ENCODE results near the gene NRF1. TPM values are rescaled to one million over a fixed set of nuclear protein-coding genes. Genes with fewer than 3 reads are reported as not detected.

Gene NRF1
- total RNA-seq, 1 donor from 2014 or later, result 3.1 TPM

DNA sequence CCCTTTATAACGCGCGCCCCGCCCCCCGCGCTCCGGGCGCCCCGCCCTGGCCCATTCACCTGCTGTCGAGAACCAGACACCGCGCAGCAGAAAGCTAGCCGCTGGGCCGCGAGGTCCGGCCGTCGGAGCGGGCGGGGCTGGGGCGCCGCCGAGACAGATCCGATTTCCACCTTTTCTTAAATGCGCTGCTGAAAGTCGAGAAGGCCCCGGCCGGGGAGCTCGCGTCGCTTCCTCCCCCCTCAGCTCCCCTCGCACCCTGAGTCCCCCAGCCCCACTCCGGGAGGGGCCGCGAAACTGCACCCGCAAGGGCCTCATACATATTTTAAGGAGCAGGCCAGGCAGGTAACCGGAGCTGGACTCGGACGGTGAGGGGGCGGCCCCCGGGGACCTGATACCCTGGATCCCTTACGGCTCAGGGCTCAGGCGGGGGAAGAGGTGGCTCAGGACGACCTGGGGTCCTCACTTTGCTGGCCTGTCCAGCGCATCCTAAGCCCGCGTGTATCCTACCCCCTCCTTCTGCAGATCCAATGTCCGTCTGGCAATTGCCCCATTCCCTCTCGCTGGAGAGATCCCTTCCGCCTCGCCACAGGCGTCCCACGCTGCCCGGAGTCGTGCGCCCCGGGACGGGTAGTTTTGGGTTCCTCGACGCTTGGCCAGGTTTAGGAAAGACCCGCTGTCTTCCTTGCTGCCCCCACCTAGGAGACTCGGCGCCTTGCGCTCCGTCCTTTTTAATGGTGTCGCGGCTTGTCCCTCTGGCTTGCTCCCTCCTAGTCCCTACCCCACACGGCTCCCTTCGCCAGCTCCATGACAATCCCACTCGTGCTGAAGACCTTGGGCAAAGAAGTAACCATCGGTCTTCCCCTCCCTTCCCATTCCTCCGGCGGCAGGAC, 170.7 kb downstream of the NRF1 start:
- Histone ChIP-seq H3K27ac (no peak overlapping the region), H3K9me3 (no peaks in the 10 kb centered on the region), H3K4me3 (peak overlapping the region; percentile 13 to 14), H3K36me3 (no peaks in the 10 kb centered on the region), H3K27me3 (peaks cover 71% of the 10 kb centered on the region), H3K4me1 (peaks cover 29 to 54% of the 10 kb centered on the region in 2 donors)
- no peak for DNase-seq (ENCODE audit: low spot score in 2 of 2)
- TF ChIP-seq, protein P1, sequence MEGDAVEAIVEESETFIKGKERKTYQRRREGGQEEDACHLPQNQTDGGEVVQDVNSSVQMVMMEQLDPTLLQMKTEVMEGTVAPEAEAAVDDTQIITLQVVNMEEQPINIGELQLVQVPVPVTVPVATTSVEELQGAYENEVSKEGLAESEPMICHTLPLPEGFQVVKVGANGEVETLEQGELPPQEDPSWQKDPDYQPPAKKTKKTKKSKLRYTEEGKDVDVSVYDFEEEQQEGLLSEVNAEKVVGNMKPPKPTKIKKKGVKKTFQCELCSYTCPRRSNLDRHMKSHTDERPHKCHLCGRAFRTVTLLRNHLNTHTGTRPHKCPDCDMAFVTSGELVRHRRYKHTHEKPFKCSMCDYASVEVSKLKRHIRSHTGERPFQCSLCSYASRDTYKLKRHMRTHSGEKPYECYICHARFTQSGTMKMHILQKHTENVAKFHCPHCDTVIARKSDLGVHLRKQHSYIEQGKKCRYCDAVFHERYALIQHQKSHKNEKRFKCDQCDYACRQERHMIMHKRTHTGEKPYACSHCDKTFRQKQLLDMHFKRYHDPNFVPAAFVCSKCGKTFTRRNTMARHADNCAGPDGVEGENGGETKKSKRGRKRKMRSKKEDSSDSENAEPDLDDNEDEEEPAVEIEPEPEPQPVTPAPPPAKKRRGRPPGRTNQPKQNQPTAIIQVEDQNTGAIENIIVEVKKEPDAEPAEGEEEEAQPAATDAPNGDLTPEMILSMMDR (IDR thresholded peaks at IDR 0.05), result no peak
- intact Hi-C loops (cut with DNase I), result no loop called here

DNA sequence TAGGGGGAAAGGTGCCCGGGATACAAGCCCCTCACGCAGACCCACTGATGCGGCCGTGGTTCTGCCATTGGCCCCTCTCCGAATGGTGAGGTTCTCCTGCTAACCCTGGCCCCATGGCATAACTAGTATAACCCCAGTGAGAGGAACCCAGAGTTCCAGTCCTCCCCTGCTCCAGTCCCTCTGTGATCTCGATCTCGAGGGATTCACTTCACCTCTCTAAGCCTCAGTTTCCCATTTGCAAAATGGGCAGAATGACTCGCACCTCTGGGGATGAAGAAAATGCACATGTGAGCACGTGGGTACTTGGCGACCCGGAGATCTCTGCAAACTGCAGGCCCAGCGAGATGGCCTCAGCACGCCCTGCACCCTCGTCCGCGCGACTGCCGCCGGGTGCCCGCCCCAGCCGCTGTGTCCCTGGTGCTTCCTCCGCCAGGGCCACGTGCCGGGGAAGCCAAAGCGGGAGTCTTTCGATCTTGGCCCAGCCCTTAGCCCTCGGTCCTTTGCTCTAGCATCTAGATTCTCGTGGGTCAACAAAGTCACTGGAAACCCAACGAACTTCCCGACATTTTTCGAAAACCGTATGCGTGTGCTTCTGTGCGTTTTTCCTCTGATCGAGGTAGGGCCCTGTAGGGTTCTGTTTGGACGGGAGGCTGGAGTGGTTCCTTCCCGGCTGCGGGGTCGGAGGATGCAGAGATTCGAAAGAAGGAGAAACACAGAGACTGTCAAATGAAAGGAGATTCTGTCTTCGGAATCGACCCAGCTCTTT, 171.5 kb downstream of the NRF1 start:
- Histone ChIP-seq H3K4me1 (peaks cover 29 to 54% of the 10 kb centered on the region in 2 donors), H3K36me3 (no peaks in the 10 kb centered on the region), H3K9me3 (no peaks in the 10 kb centered on the region), H3K27ac (no peak overlapping the region), H3K4me3 (peak overlapping the region in 1 of 2 donors; percentile 13), H3K27me3 (peaks cover 66% of the 10 kb centered on the region)
- no peak for DNase-seq (ENCODE audit: low spot score in 2 of 2)
- TF ChIP-seq, protein P1 (IDR thresholded peaks at IDR 0.05), result no peak
- intact Hi-C loops (cut with DNase I), result no loop called here

DNA sequence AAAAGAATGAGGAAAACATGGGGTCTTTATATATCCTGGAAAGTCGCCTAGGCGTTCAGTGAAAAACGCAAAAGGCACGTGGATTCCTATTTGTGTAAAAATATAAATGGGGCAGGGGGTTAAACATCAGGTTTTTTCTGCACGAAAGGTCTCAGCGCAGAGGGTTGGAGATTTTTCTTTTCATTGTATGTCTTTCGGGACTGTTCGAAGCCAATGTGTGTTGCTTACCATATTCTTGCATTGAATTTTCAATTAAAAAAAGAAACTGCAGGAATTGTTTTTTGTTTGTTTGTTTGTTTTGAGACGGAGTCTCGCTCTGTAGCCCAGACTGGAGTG, 172.0 kb downstream of the NRF1 start:
- TF ChIP-seq, protein P1 (IDR thresholded peaks at IDR 0.05), result no peak
- Histone ChIP-seq H3K36me3 (no peaks in the 10 kb centered on the region), H3K27ac (no peak overlapping the region), H3K9me3 (no peaks in the 10 kb centered on the region), H3K4me3 (no peak overlapping the region), H3K4me1 (peaks cover 29 to 53% of the 10 kb centered on the region in 2 donors), H3K27me3 (peaks cover 60% of the 10 kb centered on the region)
- no peak for DNase-seq (ENCODE audit: low spot score in 2 of 2)
- intact Hi-C loops (cut with DNase I), result no loop called here

DNA sequence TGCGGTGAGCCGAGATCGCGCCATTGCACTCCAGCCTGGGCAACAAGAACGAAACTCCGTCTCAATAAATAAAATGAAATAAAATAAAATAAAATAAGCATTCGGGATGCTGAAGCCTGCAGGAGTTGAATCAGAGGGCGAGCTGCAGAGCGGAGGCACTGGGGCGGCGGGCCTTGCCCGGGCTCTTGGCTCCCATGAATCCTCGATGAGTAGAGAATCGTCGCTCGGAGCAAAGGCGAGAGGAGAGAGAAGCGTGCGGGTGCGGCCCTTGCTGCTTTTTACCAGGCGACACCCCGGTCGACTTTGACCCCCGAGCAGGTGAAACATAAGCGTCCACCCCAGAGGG, 172.9 kb downstream of the NRF1 start:
- Histone ChIP-seq H3K4me3 (peak overlapping the region; percentile 30 to 39), H3K36me3 (no peaks in the 10 kb centered on the region), H3K9me3 (no peaks in the 10 kb centered on the region), H3K27me3 (peaks cover 52% of the 10 kb centered on the region), H3K4me1 (peaks cover 22 to 47% of the 10 kb centered on the region in 2 donors), H3K27ac (no peak overlapping the region)
- DNase-seq (ENCODE audit: low spot score in 2 of 2), result no peak
- intact Hi-C loops (cut with DNase I), result no loop called here
- TF ChIP-seq, protein P1 (IDR thresholded peaks at IDR 0.05), result no peak

DNA sequence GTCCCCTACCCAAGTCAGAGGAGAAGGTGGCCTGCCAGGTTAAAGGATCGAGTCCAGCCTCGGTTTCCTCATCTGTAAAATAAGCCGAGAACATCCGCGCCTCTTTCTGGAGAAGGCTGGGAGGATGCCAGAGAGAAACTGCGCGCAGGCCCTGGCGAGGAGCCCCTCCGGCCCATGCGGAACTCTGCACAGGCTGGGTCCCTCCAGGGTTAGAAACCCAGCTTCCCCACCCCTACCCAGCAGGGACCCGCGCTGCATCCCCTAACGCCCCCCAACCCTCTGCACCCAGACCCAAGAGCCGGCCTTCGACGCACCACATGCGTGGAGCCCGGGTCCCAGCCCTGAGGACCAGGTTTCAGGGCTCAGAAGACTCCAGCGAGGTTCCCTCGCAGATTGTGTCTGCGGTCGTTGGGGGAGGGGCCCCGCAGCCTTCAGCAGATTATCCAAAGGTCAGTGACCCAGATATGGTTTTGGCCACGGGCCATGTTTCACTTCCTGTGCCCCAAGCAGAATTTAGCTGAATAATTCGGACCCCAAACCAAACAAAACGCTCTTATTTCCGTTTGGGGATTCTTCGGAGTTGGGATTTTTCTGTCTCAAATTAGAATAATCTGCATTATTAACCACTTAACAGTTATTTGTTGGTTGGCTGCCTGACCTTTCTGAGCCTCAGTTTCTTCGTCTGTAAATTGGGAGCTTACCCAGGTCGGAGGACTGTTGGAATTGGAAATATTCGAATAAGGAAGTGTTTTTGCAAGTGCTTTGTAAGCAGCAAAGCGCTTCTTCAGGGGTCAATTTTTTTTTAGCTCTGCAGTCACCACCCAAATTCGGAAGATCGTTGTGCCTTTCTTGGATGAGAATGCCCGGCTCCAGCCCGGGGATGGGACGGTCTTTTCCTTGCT, 173.5 kb downstream of the NRF1 start:
- intact Hi-C loops (cut with DNase I), result no loop called here
- Histone ChIP-seq H3K4me3 (peak overlapping the region; percentile 18 to 39), H3K9me3 (no peaks in the 10 kb centered on the region), H3K27me3 (peaks cover 45% of the 10 kb centered on the region), H3K4me1 (peaks cover 16 to 41% of the 10 kb centered on the region in 2 donors), H3K36me3 (no peaks in the 10 kb centered on the region), H3K27ac (no peak overlapping the region)
- TF ChIP-seq, protein P1 (IDR thresholded peaks at IDR 0.05), result no peak
- no peak for DNase-seq (ENCODE audit: low spot score in 2 of 2)
